Activated T-cell treated with anti-CD3 and anti-CD28 coated beads, Interleukin-2, amount 50 U/mL, for 48 hours (primary cell): ENCODE measurements around the gene GRIN1.

Experiments used
- DNase-seq, 2 experiments: peaks; one replicate each; pipeline ENCODE4 v3.0.0-alpha.2; 2020

Gene GRIN1

GRCh38 chr9:137166380-137167229 is 27.7 kb downstream of the GRIN1 start:
- DNase-seq: no peak

DNA sequence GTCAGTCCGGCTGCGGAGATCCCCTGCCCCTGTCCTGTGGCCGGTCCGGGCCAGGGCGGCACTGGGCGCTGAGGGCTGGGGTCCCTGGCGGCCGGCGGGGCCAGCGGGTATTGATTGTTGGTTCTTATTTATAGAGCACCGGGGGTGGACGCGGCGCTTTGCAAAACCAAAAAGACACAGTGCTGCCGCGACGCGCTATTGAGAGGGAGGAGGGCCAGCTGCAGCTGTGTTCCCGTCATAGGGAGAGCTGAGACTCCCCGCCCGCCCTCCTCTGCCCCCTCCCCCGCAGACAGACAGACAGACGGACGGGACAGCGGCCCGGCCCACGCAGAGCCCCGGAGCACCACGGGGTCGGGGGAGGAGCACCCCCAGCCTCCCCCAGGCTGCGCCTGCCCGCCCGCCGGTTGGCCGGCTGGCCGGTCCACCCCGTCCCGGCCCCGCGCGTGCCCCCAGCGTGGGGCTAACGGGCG is 28.4 kb downstream of the GRIN1 start:
- DNase-seq: no peak

DNA sequence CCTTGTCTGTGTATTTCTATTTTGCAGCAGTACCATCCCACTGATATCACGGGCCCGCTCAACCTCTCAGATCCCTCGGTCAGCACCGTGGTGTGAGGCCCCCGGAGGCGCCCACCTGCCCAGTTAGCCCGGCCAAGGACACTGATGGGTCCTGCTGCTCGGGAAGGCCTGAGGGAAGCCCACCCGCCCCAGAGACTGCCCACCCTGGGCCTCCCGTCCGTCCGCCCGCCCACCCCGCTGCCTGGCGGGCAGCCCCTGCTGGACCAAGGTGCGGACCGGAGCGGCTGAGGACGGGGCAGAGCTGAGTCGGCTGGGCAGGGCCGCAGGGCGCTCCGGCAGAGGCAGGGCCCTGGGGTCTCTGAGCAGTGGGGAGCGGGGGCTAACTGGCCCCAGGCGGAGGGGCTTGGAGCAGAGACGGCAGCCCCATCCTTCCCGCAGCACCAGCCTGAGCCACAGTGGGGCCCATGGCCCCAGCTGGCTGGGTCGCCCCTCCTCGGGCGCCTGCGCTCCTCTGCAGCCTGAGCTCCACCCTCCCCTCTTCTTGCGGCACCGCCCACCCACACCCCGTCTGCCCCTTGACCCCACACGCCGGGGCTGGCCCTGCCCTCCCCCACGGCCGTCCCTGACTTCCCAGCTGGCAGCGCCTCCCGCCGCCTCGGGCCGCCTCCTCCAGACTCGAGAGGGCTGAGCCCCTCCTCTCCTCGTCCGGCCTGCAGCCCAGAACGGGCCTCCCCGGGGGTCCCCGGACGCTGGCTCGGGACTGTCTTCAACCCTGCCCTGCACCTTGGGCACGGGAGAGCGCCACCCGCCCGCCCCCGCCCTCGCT is 29.0 kb downstream of the GRIN1 start:
- DNase-seq: no peak

DNA sequence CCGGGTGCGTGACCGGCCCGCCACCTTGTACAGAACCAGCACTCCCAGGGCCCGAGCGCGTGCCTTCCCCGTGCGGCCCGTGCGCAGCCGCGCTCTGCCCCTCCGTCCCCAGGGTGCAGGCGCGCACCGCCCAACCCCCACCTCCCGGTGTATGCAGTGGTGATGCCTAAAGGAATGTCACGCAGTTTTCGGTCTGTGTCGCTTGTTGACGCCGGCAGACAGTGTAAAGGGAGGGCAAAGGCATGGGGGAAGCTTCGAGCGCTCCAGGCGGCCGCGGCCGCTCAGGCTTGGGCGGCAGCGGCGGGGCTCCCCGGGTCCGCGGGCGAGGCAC is 29.6 kb downstream of the GRIN1 start:
- DNase-seq: peak in 1 of 2 experiments; percentile 53

- DNase-seq: peak; percentile 43 to 55
Observed at GRCh38 chr9:137168904-137169856, 30.2 kb downstream of the GRIN1 start.

DNA sequence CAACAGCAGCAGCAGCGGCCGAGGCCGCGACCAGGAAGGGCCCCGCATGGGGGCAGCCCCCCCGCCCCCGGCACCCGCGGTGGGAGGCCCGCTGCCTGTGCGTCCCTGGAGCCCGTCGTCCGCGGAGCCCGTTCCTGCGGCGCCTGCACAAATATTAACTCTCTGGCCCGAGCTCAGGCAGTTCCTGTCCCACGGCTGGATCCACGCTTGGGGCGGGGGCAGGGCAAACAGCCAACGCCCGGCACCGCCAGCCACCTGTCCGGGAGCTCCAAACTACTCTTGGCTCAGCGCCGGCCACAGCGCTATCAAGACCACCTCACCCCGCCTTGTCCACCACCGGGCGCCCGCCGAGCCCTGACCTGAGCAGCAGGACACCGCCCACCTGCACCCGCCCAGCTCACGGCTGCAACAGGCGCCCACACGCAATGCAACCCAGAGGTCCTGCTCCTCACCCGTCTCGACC is 31.0 kb downstream of the GRIN1 start, which contains the start of gene LRRC26:
LRRC26 (minus strand) TSS at position 156 of the 463 bp plus-strand sequence; CDS start at position 48, 108 bp downstream.
- DNase-seq: no peak

- DNase-seq: no peak
Observed at GRCh38 chr9:137170486-137171148, 31.7 kb downstream of the GRIN1 start.

DNA sequence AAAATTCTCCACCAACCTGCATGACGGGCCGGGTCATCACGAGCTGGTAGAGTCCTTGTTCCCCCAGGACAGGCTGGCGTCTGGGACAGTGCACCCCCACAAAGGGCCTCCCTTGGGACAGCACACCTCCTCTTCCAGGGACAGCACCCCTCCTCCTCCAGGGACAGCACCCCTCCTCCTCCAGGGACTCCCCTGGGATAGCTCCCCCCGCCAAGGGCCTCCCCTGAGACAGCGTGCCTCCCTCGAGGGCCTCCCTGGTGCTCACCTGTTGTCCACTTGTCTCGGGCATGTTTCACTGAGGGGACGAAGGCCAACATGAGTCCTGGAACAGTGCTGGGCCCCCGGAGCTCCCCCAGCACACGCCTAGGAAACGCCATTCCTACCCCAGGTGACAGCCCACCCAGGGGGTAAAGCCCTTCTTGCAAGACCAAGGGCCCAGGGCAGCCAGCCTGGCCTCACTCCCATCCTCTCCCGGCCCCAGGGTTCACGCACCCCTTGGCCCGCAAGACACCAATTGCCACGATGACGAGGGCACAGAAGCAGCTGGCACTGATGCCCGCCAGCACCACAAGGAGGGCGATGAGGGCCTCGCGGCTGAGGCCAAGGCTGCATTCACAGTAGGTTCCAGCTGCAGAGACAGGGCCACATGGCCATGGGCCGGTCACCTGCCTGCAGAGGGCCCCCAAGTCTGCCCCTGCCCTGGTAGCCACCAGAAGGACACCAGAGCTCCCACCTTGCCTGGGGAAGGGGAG is 32.4 kb downstream of the GRIN1 start:
- DNase-seq: no peak

GRCh38 chr9:137172901-137173795 is 34.2 kb downstream of the GRIN1 start:
- no peak for DNase-seq

DNA sequence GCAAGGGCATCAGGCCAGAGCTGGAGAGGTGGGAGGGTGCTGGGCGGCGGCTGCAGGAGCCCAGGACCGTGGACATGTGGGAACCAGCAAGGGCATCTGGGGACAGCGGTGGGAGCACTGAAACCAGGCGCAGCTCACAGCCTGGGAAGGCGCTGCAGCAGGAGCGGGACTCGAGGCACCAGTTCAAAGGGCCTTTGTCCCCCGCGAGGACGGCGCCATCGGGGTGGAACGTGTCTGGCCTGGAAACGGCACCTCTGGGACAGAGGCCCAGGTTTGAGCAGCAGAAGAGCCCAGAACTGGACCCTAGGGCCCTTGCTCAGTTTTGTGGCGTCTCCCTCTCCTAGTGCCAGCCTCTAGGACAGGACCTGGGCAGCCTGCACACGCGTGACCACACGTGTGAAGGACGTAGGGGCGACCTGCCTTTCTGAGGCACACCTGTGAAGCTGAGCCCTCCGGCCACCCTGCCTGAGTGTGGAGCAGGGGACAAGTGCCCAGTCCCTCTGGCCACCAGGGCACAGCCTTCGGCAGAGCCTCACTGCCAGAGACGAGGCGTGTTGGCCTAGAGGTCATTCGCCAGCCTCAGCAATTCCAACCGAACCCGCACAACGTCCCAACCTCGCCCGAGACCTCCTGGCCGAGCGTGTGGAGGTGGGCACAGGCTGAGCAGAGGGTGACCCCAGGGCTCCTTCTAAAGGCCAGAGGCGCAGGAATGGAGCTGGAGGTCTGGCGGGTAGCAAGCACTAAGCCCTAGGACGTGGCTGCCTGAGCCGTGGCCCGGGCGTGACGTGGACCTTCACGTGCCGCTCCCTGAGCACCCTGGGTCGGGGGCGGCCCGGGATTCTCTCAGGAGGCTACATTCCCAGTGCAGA is 35.1 kb downstream of the GRIN1 start:
- DNase-seq: no peak

- DNase-seq: peak in 1 of 2 experiments; percentile 47
Observed at GRCh38 chr9:137174722-137175293, 35.9 kb downstream of the GRIN1 start.

DNA sequence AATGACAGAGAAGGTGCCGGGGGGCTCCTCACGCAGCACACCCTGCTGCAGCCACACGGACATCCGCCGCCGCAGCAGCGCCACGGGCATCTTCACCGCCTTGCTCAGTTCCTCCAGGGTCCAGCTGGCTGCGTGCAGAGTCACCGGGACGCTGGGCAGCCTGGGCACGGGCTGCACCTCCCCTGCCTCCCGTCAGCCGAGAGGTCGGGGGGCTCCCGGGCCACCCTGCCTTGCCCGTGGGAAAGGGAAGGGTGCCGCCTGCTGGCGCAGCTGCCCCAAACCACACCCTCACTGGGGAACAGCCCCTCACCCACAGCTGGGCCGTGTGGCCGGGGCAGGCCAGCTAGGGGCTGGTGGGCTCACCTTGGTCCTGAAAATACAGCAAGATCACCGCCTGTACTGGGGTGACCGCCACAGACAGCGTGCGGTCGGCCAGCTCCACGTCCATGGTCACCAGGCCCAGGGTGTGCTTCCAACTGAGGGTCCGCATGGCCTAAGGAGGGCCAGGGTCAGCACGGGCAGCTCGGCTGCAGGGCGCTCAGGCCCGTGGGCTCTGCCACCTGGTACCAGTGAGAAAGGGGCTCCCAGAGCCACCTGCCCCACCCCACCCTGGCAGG is 36.5 kb downstream of the GRIN1 start:
- DNase-seq: peak in 1 of 2 experiments; percentile 39

GRCh38 chr9:137176302-137177182 is 37.6 kb downstream of the GRIN1 start:
- peak; percentile 38 to 46 for DNase-seq

DNA sequence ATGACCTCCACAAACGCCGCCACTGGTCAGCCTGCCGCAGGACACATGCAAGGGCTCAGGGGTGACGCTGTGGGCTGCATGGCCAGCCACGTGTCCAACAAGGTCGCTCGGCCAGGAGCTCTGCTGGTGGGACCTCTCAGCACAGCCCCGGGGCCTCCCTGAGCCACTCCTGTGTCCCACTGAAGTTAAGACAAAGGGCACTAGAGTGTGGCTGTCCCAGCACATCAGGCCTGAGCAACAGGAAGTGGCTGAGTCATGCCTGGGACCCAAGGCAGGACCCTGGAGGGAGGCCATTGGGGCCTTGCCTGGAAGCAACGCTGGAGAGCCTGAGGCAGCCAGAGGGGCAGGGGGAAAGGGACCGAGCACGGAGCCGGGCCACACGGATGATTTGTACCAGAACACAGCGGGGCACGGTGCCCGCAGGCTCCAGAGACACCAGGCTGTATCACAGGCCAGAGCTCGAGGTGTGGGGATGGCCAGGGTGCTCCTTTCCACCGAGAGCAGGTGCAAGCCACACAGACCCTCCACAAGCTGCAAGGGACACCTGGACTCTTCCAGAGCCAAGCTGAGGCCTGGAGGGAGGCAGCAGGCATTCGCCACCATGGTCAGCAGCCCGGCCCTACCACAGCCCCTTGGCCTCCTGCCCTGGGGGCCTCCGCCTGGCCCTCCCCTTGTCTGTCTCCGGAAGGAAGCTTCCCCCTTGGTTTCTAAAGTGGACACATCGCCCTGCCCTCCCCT is 39.4 kb downstream of the GRIN1 start:
- no peak for DNase-seq

- DNase-seq: no peak
Observed at GRCh38 chr9:137178939-137179630, 40.1 kb downstream of the GRIN1 start.

DNA sequence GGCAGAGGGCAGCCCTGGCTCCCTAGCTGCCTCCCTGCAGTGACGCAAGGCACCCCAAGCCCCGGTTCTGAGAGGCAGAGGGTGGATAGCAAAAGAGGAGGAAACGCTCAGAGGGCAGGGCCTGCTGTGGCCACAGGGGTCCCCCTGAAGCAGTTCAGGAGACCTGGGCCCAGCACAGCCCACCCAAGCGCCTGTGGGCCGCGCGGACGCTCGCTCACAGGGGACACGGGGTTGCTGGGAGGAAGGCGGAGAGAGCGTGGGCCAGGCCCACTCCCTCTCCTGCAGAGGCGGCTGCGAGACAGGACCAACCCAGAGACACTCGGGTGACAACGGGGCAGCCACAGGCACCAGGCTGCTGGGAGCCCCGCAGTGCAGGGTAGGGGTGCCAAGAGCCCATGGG is 40.8 kb downstream of the GRIN1 start:
- DNase-seq: no peak
